OCI-LY7 (cell line): ENCODE data around the gene GPR146.

Source experiments
- EZH2phosphoT487 ChIP-seq: fragments of 200-600 bp; sonication (generic); IDR thresholded peaks from 2 replicates; pipeline ENCODE4 v1.6.1; 2018; ENCODE audit warnings: low read depth, borderline replicate concordance, mild to moderate bottlenecking, mixed run types, antibody characterized with exemption, low read length, moderate library complexity, mixed read lengths
- TF ChIP-seq, protein P1 (sequence below): fragments of 200-600 bp; sonication (generic); conservative IDR thresholded peaks from 2 replicates; pipeline ENCODE4 v1.5.1; 2014; ENCODE audit warnings: mild to moderate bottlenecking, antibody characterized with exemption, low read length, moderate library complexity, mixed read lengths

DNA sequence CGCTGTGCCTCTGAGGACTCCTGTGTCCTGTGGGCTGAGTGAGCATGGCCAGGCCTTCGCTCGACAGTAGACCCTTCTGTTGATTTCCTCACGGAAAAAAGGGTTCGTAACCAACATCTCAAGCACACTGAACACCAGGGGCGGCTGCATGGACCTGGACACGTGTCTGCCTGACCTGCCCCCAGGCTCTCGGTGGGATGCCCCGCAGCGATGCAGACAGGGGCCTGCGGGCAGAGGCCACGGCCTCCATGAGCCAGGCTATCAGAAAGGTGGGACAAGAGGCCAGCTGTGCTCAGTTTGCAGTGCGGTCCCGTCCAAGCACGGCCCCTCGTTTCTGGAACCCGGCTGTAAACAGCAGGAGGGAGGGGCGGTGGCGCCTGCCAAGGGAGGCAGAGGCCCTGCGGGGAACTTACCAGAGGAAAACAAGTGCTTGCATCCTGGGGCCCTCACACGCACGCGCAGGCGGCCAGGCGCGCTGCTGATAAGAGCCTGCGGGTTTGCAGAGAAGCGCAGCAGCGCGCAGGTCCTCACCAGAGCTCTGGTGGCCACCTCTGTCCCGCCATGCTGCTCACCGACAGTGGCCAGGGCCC lies 10.6 kb downstream of the GPR146 start:
- TF ChIP-seq, protein P1, sequence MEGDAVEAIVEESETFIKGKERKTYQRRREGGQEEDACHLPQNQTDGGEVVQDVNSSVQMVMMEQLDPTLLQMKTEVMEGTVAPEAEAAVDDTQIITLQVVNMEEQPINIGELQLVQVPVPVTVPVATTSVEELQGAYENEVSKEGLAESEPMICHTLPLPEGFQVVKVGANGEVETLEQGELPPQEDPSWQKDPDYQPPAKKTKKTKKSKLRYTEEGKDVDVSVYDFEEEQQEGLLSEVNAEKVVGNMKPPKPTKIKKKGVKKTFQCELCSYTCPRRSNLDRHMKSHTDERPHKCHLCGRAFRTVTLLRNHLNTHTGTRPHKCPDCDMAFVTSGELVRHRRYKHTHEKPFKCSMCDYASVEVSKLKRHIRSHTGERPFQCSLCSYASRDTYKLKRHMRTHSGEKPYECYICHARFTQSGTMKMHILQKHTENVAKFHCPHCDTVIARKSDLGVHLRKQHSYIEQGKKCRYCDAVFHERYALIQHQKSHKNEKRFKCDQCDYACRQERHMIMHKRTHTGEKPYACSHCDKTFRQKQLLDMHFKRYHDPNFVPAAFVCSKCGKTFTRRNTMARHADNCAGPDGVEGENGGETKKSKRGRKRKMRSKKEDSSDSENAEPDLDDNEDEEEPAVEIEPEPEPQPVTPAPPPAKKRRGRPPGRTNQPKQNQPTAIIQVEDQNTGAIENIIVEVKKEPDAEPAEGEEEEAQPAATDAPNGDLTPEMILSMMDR = no peak
- TF ChIP-seq EZH2phosphoT487 = no peak
